GM23248 (cell line): ENCODE results near the gene FHL1.

ENCODE experiments used
- EZH2 ChIP-seq: fragments of 200-600 bp; sonication (generic); IDR thresholded peaks from 2 replicates; pipeline ENCODE4 v1.6.1; 2018; ENCODE audit warnings: antibody characterized with exemption, mild to moderate bottlenecking; ENCODE audit not compliant: insufficient read depth, poor library complexity, severe bottlenecking
- EZH2phosphoT487 ChIP-seq: fragments of 200-600 bp; sonication (generic); IDR thresholded peaks from 2 replicates; pipeline ENCODE4 v1.6.1; 2018; ENCODE audit warnings: antibody characterized with exemption, moderate library complexity, mild to moderate bottlenecking, low read depth; ENCODE audit not compliant: insufficient read depth

DNA sequence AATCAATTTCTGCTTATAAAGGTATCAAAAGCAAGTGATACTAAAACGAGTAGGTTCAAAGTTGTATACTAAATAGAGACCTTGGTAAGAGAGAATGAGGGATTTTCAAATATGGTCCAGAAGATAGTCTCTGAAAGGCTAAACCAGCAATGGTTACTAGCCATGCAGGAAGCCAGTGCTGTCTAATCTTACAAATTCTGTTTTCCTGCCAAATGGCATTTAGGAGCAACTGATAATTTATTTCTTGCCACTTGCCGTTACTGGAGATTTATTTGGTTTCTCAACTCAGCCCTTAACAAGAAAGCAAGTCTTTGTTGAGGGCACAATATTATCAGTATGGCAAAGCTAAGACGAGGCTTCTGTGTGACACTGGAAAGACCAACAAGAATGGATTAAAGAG is 56.6 kb downstream of the FHL1 start:
- TF ChIP-seq EZH2 (no peak), EZH2phosphoT487 (no peak)
